ENCODE results near the gene TDO2.

DNA sequence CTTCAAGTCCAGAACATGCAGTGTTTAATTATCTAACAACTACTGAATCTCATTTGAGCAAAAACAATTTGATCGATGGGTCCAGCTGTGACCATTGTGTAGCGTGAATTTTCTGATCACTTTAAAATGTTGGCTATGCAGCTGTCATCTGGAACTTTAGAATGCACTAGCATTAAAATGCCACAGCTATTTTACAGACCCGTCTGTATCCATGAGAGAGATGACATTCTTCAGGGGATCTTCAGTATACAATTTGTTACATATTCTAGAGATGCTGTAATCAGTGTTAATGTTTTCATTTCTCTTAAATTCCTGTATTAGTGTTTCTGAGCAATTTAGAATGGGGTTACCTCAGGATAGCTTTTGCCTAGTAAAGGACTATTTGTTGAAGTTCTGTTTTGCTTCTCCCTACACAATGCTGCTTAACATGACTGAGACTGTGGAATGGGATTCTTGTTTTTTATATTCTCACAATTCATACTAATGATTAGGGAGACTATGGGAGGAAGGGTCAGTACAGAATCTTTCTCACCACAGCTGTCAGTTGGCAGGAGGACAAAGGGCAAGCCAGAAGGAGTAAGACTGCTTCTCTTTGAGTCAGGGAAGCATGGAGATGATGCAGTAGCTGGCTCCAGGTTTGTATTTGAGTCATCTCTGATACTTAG is 63.4 kb downstream of the TDO2 start:
- TF ChIP-seq, protein P1, sequence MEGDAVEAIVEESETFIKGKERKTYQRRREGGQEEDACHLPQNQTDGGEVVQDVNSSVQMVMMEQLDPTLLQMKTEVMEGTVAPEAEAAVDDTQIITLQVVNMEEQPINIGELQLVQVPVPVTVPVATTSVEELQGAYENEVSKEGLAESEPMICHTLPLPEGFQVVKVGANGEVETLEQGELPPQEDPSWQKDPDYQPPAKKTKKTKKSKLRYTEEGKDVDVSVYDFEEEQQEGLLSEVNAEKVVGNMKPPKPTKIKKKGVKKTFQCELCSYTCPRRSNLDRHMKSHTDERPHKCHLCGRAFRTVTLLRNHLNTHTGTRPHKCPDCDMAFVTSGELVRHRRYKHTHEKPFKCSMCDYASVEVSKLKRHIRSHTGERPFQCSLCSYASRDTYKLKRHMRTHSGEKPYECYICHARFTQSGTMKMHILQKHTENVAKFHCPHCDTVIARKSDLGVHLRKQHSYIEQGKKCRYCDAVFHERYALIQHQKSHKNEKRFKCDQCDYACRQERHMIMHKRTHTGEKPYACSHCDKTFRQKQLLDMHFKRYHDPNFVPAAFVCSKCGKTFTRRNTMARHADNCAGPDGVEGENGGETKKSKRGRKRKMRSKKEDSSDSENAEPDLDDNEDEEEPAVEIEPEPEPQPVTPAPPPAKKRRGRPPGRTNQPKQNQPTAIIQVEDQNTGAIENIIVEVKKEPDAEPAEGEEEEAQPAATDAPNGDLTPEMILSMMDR (IDR thresholded peaks at IDR 0.05): no peak
- TF ChIP-seq POLR2A (IDR thresholded peaks at IDR 0.05) (no peak), POLR2AphosphoS5 (IDR thresholded peaks at IDR 0.05) (no peak)

Measured in upper lobe of left lung (tissue), 4 donors.